GM12801 (cell line): Measurements from ENCODE around the gene DNAI1.

Source experiments
- CTCF ChIP-seq: IDR thresholded peaks from one replicate; pipeline ENCODE4 v1.5.1; 2011; ENCODE audit warnings: control low read depth; ENCODE audit not compliant: insufficient read length; ENCODE audit errors: extremely low read depth

Gene DNAI1

GRCh38 chr9:34521406-34522045 lies 62.9 kb downstream of the DNAI1 start:
- TF ChIP-seq CTCF = no peak

DNA sequence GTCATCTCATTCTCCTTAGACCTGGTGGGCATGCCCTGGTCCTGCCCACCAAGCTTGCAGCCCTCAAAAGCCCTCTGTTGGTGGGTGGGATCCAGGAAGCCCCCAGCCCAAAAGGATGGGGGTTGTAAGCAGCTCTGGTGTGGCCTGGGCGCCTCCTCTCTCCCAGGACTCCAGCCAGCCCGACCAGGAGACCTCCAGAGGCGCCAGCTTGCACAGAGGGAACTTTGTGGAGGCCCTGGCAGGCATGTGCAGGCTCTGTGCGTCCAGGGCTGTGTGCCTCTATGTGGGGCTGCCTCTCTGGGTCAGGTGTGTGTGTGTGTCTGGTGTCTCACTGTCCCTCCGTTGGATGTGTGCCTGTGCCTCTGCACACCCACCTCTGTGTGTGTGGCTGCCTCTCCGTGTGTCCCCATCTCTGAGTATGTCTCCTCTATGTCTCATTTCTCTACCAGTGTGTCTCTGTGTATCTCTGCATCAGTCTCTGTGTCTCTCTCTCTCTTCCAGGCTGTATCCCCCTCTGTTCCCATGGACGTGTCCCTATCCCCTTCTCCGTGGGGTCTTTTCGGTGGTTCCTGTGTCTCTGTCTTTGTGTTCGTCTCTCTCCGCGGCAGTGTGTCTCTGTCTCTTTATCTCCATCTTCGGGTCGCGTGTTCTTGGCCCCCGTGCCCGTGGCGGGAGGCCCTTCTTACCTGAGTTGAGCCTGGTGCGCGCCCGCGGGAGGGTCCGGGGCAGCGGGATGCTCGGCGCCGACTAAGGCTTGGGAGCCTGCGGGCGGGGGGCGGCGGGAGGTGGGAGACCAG lies 63.7 kb downstream of the DNAI1 start:
- no peak for TF ChIP-seq CTCF

DNA sequence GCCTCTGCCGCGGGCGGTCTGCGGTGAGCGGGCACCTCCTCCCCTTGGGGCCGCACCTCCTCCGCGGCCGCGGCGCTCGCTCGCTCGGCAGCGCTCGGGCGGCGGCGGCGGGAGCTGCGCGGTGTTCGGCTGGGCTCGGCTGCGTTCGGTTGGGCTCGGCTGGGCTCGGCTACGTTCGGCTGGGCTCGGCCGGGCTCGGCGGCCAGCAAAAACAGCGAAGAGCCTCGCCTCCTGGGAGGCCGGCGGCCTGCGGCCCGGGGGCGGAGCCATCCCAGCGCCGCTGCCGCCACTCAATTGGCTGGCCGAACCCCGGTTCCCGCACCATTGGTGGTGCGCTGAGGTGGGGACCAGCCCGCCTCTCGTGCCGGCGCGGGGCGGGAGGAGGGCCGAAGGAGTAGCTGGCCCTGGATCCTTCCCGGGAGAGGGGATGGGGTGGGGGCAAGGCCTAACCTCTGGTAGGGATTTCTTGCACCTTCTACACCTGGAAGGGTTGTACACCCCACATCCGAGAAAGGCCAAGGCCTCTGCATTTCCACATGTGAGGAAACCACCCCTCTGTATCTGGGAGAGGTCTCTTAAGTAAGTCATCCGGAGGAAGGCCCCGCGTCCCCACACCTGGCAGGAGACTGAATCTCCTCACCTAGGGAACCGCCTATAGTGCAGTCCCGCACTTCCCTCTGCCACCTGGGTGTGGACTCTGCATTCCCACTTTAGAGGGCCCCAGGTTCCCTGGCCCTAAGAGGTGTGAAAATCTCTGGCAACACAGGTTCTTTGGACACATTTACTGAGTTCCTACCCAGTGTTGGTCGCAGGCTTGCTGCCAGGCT lies 64.6 kb downstream of the DNAI1 start, which contains the start of gene ENHO:
Gene ENHO (minus strand): TSS at position 20 of the 827 bp plus-strand sequence. CDS start 1,295 bp downstream, outside the sequence.
- no peak for TF ChIP-seq CTCF

DNA sequence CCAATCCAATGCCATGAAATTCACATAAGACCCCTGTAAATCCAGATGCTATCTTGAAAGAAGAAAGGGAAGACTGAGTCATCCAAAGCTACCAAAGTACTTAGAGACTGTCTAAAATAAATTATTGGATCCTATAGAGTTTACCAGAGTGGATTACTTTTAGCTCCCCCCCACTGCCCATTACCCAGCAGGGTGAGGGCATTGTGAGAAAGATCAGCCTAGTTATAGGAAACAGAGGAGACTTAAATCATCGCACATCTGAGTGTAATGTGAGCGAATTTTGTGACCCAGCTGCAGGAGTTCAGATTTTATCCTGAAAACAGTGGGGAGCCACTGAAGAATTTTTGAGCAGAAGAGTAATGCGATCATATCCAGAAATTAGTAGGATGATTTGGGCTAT lies 65.7 kb downstream of the DNAI1 start:
- no peak for TF ChIP-seq CTCF

DNA sequence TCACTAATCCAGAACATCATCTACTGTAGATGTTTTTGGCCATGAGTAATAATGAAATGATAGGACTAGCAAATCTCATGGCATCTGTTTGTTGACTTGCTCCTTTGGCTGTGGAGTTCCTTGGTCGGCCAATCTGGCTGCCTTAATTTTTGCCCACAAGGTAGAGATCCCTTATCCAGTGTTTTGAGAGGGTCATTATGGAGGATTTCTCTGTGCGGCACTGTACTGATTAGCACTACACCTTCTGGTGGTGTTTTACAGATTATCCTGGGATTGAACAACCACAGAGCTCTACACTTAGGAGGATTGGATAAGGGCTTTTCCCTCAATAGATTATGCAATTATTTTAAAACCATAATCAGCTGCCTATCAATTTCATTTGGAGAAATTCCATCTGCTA lies 67.4 kb downstream of the DNAI1 start:
- TF ChIP-seq CTCF = no peak

DNA sequence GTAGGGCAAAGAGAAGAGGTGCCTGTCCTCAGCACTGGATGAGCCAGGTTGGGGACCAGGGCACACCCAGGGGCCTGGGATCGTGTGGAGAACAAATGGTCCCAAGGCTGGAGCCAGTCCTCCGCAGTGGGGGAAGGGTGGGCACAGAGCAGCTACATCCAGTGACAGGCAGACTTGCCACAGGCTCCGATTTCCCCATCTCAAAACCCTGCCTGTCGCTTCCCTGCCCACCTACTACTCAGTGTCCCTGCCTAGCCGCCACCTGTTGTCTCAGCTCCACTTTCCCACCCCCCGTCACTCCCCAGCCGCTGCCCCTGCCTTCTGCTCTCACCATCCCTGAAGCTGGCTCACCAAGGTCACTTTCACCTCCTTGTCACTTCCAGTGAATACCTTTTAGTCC lies 78.1 kb downstream of the DNAI1 start:
- TF ChIP-seq CTCF = no peak

GRCh38 chr9:34540827-34541226 lies 82.2 kb downstream of the DNAI1 start:
- no peak for TF ChIP-seq CTCF
